Effector memory CD4-positive, alpha-beta T cell (primary cell): ENCODE data around the gene CDV3.

Experiments
- DNase-seq, 3 donors: peaks; one replicate each; pipeline ENCODE4 v3.0.0-alpha.2; 2020
- H3K27ac ChIP-seq: 2 replicates; pipeline ENCODE4 v1.7.0; 2013; ENCODE audit warnings: mild to moderate bottlenecking, low read length, moderate library complexity; ENCODE audit not compliant: insufficient read depth, poor library complexity, severe bottlenecking
- H3K27me3 ChIP-seq: replicated peaks from 2 replicates; pipeline ENCODE4 v1.7.0; 2013; ENCODE audit warnings: mild to moderate bottlenecking, low read length; ENCODE audit not compliant: insufficient read depth, control insufficient read depth, poor library complexity, severe bottlenecking
- H3K36me3 ChIP-seq: 2 replicates; pipeline ENCODE4 v1.7.0; 2013; ENCODE audit warnings: mild to moderate bottlenecking, low read length, moderate library complexity; ENCODE audit not compliant: control insufficient read depth, insufficient read depth
- H3K4me1 ChIP-seq: 2 replicates; pipeline ENCODE4 v1.7.0; 2013; ENCODE audit warnings: low read length, mild to moderate bottlenecking; ENCODE audit not compliant: control insufficient read depth, insufficient read depth, poor library complexity, severe bottlenecking
- H3K4me3 ChIP-seq: 2 replicates; pipeline ENCODE4 v1.7.0; 2013; ENCODE audit warnings: low read length, low read depth, mild to moderate bottlenecking; ENCODE audit not compliant: insufficient read depth, poor library complexity, severe bottlenecking
- H3K9me3 ChIP-seq: 2 replicates; pipeline ENCODE4 v1.7.0; 2013; ENCODE audit warnings: mild to moderate bottlenecking, low read length, moderate library complexity; ENCODE audit not compliant: control insufficient read depth

Gene CDV3

DNA sequence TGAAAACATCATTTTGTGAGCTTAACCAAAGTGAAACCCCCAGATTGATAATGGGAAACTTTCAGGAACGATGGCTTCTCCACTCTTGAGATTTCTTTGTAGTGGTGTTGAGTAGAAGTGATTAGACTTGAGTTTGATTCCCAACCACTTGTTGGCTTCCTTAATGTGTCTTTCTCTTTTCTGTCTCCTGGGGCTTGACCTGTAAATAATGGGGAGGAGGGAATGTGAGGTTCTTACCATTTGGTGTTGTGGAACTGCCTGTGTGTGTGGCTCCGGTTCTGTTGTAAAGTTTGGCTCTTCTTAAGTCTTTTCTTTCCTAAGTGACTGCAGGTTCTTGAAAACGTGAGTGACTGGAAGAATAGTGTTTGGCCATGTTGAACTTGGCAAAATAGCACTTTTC is 2.7 kb downstream of the CDV3 start:
- Histone ChIP-seq H3K27ac (peak overlapping the region; percentile 11), H3K4me1 (peaks cover 51% of the 10 kb centered on the region), H3K36me3 (peaks cover 14% of the 10 kb centered on the region), H3K27me3 (no peaks in the 10 kb centered on the region), H3K4me3 (peak overlapping the region; percentile 20), H3K9me3 (no peaks in the 10 kb centered on the region)
- no peak for DNase-seq

DNA sequence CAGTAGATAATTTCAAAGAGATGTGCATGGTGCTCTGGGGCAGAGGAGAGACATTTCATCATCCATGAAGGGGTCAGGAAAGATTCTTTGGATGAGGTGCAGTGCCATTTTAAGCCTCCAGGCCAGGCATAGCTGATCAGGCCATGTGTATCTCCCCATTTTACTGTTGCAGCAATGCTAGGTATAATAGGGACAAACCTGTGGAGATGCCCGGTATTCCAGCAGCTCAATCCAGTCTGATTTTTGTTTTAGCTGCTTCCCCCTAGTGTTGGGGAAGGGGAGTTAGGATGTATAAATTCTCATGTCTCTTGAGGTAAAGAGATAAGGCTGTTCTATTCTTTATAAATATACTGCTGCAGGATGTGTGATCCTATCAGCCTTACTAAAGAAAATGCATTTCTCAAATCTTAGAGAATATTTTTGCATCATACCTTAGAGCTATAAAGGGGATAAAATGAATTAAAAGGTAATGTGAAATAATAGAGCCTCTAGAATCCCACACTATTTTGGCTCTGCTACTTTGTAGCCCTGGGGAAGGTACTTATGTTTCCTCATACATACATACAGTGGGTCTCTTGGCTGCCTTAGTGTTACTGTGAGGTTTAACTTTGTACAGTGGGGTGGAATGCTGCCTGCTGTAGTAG is 5.2 kb downstream of the CDV3 start:
- Histone ChIP-seq H3K4me3 (no peak overlapping the region), H3K27me3 (no peaks in the 10 kb centered on the region), H3K27ac (no peak overlapping the region), H3K36me3 (peaks cover 29% of the 10 kb centered on the region), H3K9me3 (no peaks in the 10 kb centered on the region), H3K4me1 (peaks cover 44% of the 10 kb centered on the region)
- no peak for DNase-seq

DNA sequence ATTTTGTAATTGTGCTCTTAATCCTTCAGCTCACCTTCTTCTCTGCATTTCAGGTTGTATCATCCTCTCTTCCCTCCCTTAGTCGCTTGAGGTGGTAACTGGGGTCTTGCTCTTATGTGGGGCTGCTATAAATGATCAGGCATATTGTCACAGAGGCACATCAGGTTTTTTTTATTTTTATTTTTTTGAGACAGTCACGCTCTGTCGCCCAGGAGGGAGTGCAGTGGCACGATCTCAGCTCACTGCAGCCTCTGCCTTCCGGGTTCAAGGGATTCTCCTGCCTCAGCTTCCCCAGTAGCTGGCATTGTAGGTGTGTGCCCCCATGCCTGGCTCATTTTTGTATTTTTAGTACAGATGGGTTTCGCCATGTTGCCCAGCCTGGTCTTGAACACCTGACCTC is 9.9 kb downstream of the CDV3 start:
- H3K36me3 ChIP-seq = peaks cover 67% of the 10 kb centered on the region
- no peaks in the 10 kb centered on the region for H3K9me3 ChIP-seq
- H3K27me3 ChIP-seq = no peaks in the 10 kb centered on the region
- DNase-seq = no peak
- H3K4me3 ChIP-seq = no peak overlapping the region
- H3K4me1 ChIP-seq = peaks cover 12% of the 10 kb centered on the region
- H3K27ac ChIP-seq = no peak overlapping the region

DNA sequence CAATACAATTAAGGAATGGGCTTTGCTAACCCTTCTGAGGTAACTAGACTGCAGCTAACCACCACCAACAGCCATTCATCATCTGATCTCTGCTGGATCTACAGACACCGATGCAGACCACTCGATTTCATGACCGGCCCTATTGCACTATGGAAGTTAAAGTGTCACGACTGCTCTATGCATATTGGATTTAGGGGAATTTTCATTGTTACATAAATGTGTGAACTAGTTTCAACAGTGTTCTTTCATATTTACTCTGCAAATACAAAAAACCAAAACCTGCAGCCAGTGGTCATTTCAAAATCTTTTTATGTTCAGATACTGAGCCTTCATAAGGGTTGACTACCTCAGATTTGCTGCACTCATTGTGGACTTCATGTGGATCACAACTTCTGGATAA is 14.5 kb downstream of the CDV3 start:
- no peaks in the 10 kb centered on the region for H3K4me1 ChIP-seq
- peaks cover 67% of the 10 kb centered on the region for H3K36me3 ChIP-seq
- no peak overlapping the region for H3K27ac ChIP-seq
- no peak for DNase-seq
- H3K9me3 ChIP-seq = no peaks in the 10 kb centered on the region
- H3K4me3 ChIP-seq = no peak overlapping the region
- H3K27me3 ChIP-seq = no peaks in the 10 kb centered on the region

DNA sequence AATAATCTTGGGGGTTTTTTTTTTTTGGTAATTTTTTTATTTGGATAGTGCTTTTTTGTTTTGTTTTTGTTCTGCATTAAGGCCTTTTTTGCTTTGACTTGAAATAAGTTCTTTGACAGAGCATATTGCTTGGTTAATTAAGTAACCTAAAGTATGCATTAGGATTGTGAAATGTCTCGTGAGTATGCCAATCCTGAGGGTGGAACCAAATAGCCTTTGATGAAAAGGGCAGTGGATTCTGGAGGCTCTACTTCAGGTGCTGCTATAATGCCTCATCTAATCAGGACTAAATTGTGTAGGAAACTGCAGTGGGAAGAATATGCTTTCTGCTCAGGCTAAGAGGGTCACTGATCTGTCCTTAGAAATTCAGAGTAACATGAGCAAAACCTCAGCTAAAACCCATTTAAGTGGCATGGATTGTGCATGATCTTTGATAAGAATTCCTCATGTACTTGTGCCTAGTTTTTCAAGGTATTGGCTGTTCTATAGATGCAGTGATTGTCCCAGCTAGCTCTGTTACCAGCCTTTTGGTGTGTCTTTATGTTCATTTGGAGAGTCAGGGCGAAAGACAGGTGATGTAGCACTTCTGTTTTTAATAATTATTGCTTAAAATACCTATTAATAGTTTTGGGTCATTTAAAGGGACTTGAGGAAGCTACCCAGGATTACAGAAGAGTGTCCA is 15.4 kb downstream of the CDV3 start:
- H3K9me3 ChIP-seq = no peaks in the 10 kb centered on the region
- H3K27me3 ChIP-seq = no peaks in the 10 kb centered on the region
- no peaks in the 10 kb centered on the region for H3K4me1 ChIP-seq
- no peak for DNase-seq
- peaks cover 58% of the 10 kb centered on the region for H3K36me3 ChIP-seq
- no peak overlapping the region for H3K27ac ChIP-seq
- no peak overlapping the region for H3K4me3 ChIP-seq

DNA sequence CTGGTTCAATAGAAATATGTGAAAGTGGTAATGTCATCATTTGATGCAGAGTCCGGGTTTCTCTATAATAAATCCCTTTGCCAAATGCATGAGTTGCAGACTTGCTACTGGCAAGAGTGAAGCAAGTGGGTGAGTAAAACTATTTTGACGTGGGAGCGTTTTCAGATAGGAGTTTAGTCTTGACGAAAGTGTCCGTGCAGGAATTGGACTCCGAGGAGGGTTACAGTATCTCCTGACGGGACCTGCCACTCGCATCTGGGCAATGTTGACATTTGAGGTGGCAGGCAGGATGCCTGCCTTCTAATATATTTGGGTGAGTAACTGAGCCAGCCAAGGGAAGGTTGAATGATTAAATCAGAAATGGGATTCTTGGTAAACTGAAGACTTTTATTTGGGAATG is 16.0 kb downstream of the CDV3 start:
- Histone ChIP-seq H3K36me3 (peaks cover 53% of the 10 kb centered on the region), H3K4me1 (no peaks in the 10 kb centered on the region)
- DNase-seq = no peak

DNA sequence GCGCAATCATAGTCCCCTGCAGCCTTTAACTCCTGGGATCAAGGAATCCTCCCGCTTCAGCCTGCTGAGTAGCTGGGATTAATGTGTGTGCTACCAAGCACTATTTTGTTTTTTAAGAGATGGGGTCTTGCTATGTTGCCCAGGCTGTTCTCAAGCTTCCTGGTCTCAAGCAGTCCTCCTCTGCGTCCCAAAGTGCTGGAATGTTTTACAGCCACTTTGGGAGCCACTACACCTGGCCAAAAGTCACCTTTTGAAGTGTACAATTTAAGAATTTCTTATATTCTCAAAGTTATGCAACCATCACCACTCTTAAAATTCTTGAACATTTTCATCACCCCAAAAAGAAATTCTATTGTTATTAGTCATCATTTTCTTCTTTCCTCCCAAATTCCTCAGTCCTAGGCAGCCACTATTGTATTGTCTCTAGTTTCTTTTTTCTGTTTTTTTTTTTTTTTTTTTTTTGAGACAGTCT is 17.8 kb downstream of the CDV3 start:
- no peak overlapping the region for H3K4me3 ChIP-seq
- no peaks in the 10 kb centered on the region for H3K4me1 ChIP-seq
- no peak for DNase-seq
- no peaks in the 10 kb centered on the region for H3K9me3 ChIP-seq
- no peak overlapping the region for H3K27ac ChIP-seq
- H3K27me3 ChIP-seq = no peaks in the 10 kb centered on the region
- H3K36me3 ChIP-seq = peaks cover 35% of the 10 kb centered on the region

More for the DNA sequence above, 16.0 kb downstream of the CDV3 start:
- no peak overlapping the region for H3K4me3 ChIP-seq
- H3K27ac ChIP-seq = no peak overlapping the region
- H3K9me3 ChIP-seq = no peaks in the 10 kb centered on the region
- no peaks in the 10 kb centered on the region for H3K27me3 ChIP-seq

DNA sequence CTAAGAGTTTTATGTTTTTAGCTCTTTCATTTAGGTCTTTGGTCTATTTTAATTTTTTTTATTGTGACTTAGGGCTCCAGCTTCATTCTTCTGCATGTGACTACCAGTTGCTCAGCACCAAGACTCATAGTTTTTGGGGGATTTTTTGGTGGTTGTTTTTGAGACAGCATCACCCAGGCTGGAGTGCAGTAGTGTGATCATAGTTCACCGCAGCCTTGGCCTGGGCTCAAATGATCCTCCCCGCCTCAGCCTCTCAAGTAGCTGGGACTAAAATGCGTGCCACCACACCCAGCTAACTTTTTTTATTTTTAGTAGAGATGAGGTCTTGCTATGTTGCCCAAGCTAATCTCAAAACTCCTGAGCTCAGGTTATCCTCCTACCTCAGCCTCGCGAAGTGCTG is 19.4 kb downstream of the CDV3 start:
- no peak for DNase-seq
- Histone ChIP-seq H3K4me1 (no peaks in the 10 kb centered on the region), H3K4me3 (no peak overlapping the region), H3K36me3 (peaks cover 19% of the 10 kb centered on the region), H3K9me3 (no peaks in the 10 kb centered on the region), H3K27ac (no peak overlapping the region), H3K27me3 (no peaks in the 10 kb centered on the region)

DNA sequence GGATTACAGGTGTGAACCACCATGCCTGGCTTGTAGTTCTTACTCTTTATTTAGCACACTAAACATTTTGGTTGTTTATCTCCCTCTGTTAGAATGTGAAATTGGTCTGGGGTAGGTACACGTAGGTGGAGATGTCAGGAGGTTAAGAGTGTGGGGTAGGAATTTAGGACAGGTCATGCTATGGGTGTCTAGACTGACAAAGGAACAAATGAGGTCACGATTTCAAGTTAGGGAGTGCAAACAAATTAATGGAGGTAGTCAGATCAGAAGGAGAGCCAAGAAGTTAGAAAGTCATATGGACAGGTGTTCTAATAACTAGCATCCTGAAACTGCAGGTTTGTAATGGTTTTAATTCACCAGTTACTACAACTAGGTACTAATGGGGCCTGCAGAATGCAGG is 19.8 kb downstream of the CDV3 start:
- no peak overlapping the region for H3K4me3 ChIP-seq
- no peak for DNase-seq
- no peak overlapping the region for H3K27ac ChIP-seq
- H3K36me3 ChIP-seq = peaks cover 15% of the 10 kb centered on the region
- no peaks in the 10 kb centered on the region for H3K9me3 ChIP-seq
- no peaks in the 10 kb centered on the region for H3K4me1 ChIP-seq
- H3K27me3 ChIP-seq = no peaks in the 10 kb centered on the region

DNA sequence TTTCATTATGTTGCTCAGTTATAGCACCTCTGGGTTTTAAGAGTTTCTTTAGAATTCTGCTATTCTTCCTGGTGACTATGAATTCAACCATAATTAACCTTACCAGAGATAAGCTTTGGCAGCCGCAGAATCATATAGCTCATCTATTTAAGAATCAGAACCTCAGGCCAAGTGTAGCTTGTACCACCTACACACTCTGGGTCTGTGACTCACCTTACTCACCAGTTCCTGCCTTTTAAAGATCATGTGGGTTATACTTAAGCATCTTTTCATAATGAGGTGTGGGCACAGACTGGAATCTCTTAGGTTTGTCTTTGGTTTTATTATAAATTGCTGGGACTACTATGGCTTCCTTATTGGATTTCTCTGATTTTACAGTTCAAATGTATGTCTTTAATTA is 21.9 kb downstream of the CDV3 start:
- DNase-seq = no peak
- Histone ChIP-seq H3K27ac (no peak overlapping the region), H3K4me3 (no peak overlapping the region), H3K36me3 (no peaks in the 10 kb centered on the region), H3K9me3 (no peaks in the 10 kb centered on the region), H3K27me3 (no peaks in the 10 kb centered on the region), H3K4me1 (no peaks in the 10 kb centered on the region)
